NCI-H82 (cell line): ENCODE measurements around the gene MYRIP.
"Not testable (repeated sequence)": the region's sequence is repeated elsewhere in the genome, so short reads cannot be mapped to it uniquely, and the experiment has no call there.

ENCODE experiments used
- DNase-seq: peaks from one replicate; lab custom pipeline; 2025; lab: John Stamatoyannopoulos, UW

Gene MYRIP

GRCh38 chr3:39809181-39809994 lies at the start of gene MYRIP:
TSS of gene MYRIP (plus strand) at chr3:39809609. CDS start at chr3:39900817, 91,208 bp downstream.
- peak; percentile 78 for DNase-seq

GRCh38 chr3:39760325-39760724 lies 49.1 kb upstream of the MYRIP start:
- DNase-seq: no peak

- DNase-seq: no peak
These were observed 46.8 kb upstream of the MYRIP start for GRCh38 chr3:39762537-39763070.

GRCh38 chr3:39763390-39763789 lies 46.0 kb upstream of the MYRIP start:
- DNase-seq: no peak

- DNase-seq: no peak
These were observed 43.8 kb upstream of the MYRIP start for GRCh38 chr3:39765575-39765974.

GRCh38 chr3:39766433-39766832 lies 43.0 kb upstream of the MYRIP start:
- DNase-seq: no peak

GRCh38 chr3:39766909-39767308 lies 42.5 kb upstream of the MYRIP start:
- DNase-seq: not testable (repeated sequence)

GRCh38 chr3:39778168-39778567 lies 31.2 kb upstream of the MYRIP start:
- not testable (repeated sequence) for DNase-seq

GRCh38 chr3:39779511-39780230 lies 29.7 kb upstream of the MYRIP start:
- DNase-seq: peak; percentile 3

GRCh38 chr3:39780352-39780751 lies 29.1 kb upstream of the MYRIP start:
- DNase-seq: peak; percentile 22

GRCh38 chr3:39781025-39781424 lies 28.4 kb upstream of the MYRIP start:
- DNase-seq: no peak

- DNase-seq: no peak
These were observed 27.8 kb upstream of the MYRIP start for GRCh38 chr3:39781632-39782031.

GRCh38 chr3:39783680-39784079 lies 25.7 kb upstream of the MYRIP start:
- no peak for DNase-seq

GRCh38 chr3:39784922-39785321 lies 24.5 kb upstream of the MYRIP start:
- DNase-seq: no peak

- no peak for DNase-seq
These were observed 21.1 kb upstream of the MYRIP start for GRCh38 chr3:39788128-39788883.

- no peak for DNase-seq
These were observed 17.8 kb upstream of the MYRIP start for GRCh38 chr3:39791603-39792002.

- DNase-seq: no peak
These were observed 14.5 kb upstream of the MYRIP start for GRCh38 chr3:39794880-39795279.

- no peak for DNase-seq
These were observed 8.2 kb upstream of the MYRIP start for GRCh38 chr3:39801216-39801615.

- DNase-seq: not testable (repeated sequence)
These were observed 6.9 kb upstream of the MYRIP start for GRCh38 chr3:39802486-39802885.

- no peak for DNase-seq
These were observed 5.5 kb upstream of the MYRIP start for GRCh38 chr3:39803956-39804355.

GRCh38 chr3:39804951-39805350 lies 4.5 kb upstream of the MYRIP start:
- no peak for DNase-seq

- no peak for DNase-seq
These were observed 3.8 kb upstream of the MYRIP start for GRCh38 chr3:39805650-39806049.
